H9 (cell line): ENCODE results near the gene HS2ST1. TPM values are rescaled to one million over a fixed set of nuclear protein-coding genes. Genes with fewer than 3 reads are reported as not detected.

Experiments used
- DNase-seq: peaks from one replicate; pipeline ENCODE4 v3.0.0-alpha.2; 2017
- H2AFZ ChIP-seq: one replicate; pipeline ENCODE4 v1.6.1; 2013; ENCODE audit warnings: mild to moderate bottlenecking, low read length, control low read depth, moderate library complexity
- H2AK5ac ChIP-seq: 2 replicates; pipeline ENCODE4 v1.6.1; 2013; ENCODE audit warnings: low read length, control low read depth, mixed read lengths; ENCODE audit not compliant: insufficient read length
- H2BK120ac ChIP-seq: one replicate; pipeline ENCODE4 v1.6.1; 2013; ENCODE audit warnings: low read depth, mild to moderate bottlenecking, low read length, control low read depth, inconsistent platforms; ENCODE audit not compliant: poor library complexity, severe bottlenecking
- H2BK12ac ChIP-seq: 2 replicates; pipeline ENCODE4 v1.6.1; 2013; ENCODE audit warnings: low read length, control low read depth, mixed read lengths, low read depth; ENCODE audit not compliant: insufficient read length
- H2BK15ac ChIP-seq: 2 replicates; pipeline ENCODE4 v1.6.1; 2013; ENCODE audit warnings: low read depth, low read length, control low read depth
- H2BK20ac ChIP-seq: one replicate; pipeline ENCODE4 v1.6.1; 2013; ENCODE audit warnings: low read depth, mild to moderate bottlenecking, low read length, control low read depth, inconsistent platforms; ENCODE audit not compliant: poor library complexity, severe bottlenecking
- H2BK5ac ChIP-seq: 2 replicates; pipeline ENCODE4 v1.6.1; 2013; ENCODE audit warnings: low read length, control low read depth, mixed read lengths; ENCODE audit not compliant: insufficient read length
- H3K14ac ChIP-seq: 2 replicates; pipeline ENCODE4 v1.6.1; 2013; ENCODE audit warnings: low read length, control low read depth; ENCODE audit not compliant: insufficient read depth
- H3K18ac ChIP-seq: 2 replicates; pipeline ENCODE4 v1.6.1; 2013; ENCODE audit warnings: low read depth, mild to moderate bottlenecking, mixed read lengths, low read length, control low read depth; ENCODE audit not compliant: insufficient read length
- H3K23ac ChIP-seq: 2 replicates; pipeline ENCODE4 v1.6.1; 2013; ENCODE audit warnings: low read length, control low read depth, mixed read lengths, low read depth; ENCODE audit not compliant: insufficient read length
- H3K23me2 ChIP-seq: 2 replicates; pipeline ENCODE4 v1.6.1; 2013; ENCODE audit warnings: low read depth, mild to moderate bottlenecking, mixed read lengths, low read length, control low read depth; ENCODE audit not compliant: insufficient read length, poor library complexity, severe bottlenecking
- H3K27ac ChIP-seq: 2 replicates; pipeline ENCODE4 v1.5.1; 2013; ENCODE audit warnings: low read length, control low read depth, mixed read lengths, low read depth; ENCODE audit not compliant: insufficient read length
- H3K27me3 ChIP-seq: 2 replicates; pipeline ENCODE4 v1.6.1; 2013; ENCODE audit warnings: low read length, control low read depth, inconsistent platforms; ENCODE audit not compliant: insufficient read depth
- H3K4ac ChIP-seq: 2 replicates; pipeline ENCODE4 v1.6.1; 2013; ENCODE audit warnings: low read depth, mild to moderate bottlenecking, control low read depth, inconsistent platforms, low read length, moderate library complexity
- H3K4me1 ChIP-seq: 2 replicates; pipeline ENCODE4 v1.6.1; 2013; ENCODE audit warnings: low read length, control low read depth, inconsistent platforms; ENCODE audit not compliant: insufficient read depth
- H3K4me2 ChIP-seq: 2 replicates; pipeline ENCODE4 v1.6.1; 2013; ENCODE audit warnings: low read length, control low read depth, mixed read lengths; ENCODE audit not compliant: insufficient read length, insufficient read depth
- H3K56ac ChIP-seq: 2 replicates; pipeline ENCODE4 v1.6.1; 2013; ENCODE audit warnings: low read depth, mild to moderate bottlenecking, mixed read lengths, low read length, control low read depth; ENCODE audit not compliant: insufficient read length
- H3K79me1 ChIP-seq: 2 replicates; pipeline ENCODE4 v1.6.1; 2013; ENCODE audit warnings: low read depth, mild to moderate bottlenecking, moderate library complexity, low read length, control low read depth, inconsistent platforms; ENCODE audit not compliant: insufficient read depth, poor library complexity, severe bottlenecking
- H3K79me2 ChIP-seq: 2 replicates; pipeline ENCODE4 v1.6.1; 2013; ENCODE audit warnings: low read length, control low read depth, inconsistent platforms; ENCODE audit not compliant: insufficient read depth
- H3K9ac ChIP-seq: 2 replicates; pipeline ENCODE4 v1.6.1; 2013; ENCODE audit warnings: low read length, control low read depth, mixed read lengths; ENCODE audit not compliant: insufficient read length; ENCODE audit errors: extremely low read depth
- H3K9me3 ChIP-seq: one replicate; pipeline ENCODE4 v1.6.1; 2013; ENCODE audit warnings: low read depth, low read length, inconsistent platforms; ENCODE audit not compliant: control insufficient read depth
- H3T11ph ChIP-seq: one replicate; pipeline ENCODE4 v1.6.1; 2013; ENCODE audit warnings: mild to moderate bottlenecking, low read length, control low read depth, inconsistent platforms
- H4K20me1 ChIP-seq: one replicate; pipeline ENCODE4 v1.6.1; 2013; ENCODE audit not compliant: control insufficient read depth, insufficient read length, insufficient read depth
- H4K5ac ChIP-seq: 2 replicates; pipeline ENCODE4 v1.6.1; 2013; ENCODE audit warnings: low read depth, mild to moderate bottlenecking, mixed read lengths, low read length, control low read depth; ENCODE audit not compliant: insufficient read length
- H4K8ac ChIP-seq: replicated peaks from 2 replicates; pipeline ENCODE4 v1.6.1; 2013; ENCODE audit warnings: low read length, control low read depth, mixed read lengths, low read depth; ENCODE audit not compliant: insufficient read length
- H4K91ac ChIP-seq: 2 replicates; pipeline ENCODE4 v1.6.1; 2013; ENCODE audit warnings: low read depth, mild to moderate bottlenecking, moderate library complexity, mixed read lengths, low read length, control low read depth; ENCODE audit not compliant: insufficient read length
- H3K27ac Mint-ChIP-seq, 3 experiments: 2 replicates in 2 of 3; 3 replicates in 1 of 3; pipeline ENCODE4 v1.8.0; 2020 to 2021; ENCODE audit warnings: mixed read lengths in 3 of 3, mild to moderate bottlenecking in 1 of 3, moderate library complexity in 1 of 3
- H3K27me3 Mint-ChIP-seq: 2 replicates; pipeline ENCODE4 v1.8.0; 2021; ENCODE audit warnings: low read depth, mild to moderate bottlenecking, moderate library complexity, mixed read lengths
- H3K36me3 Mint-ChIP-seq, 3 experiments: 2 replicates in 2 of 3; 3 replicates in 1 of 3; pipeline ENCODE4 v1.8.0; 2020 to 2021; ENCODE audit warnings: low read depth in 3 of 3, mixed read lengths in 3 of 3; ENCODE audit not compliant: insufficient read depth in 1 of 3
- H3K4me1 Mint-ChIP-seq, 2 experiments: 2 replicates each; pipeline ENCODE4 v1.8.0; 2020; ENCODE audit warnings: mixed read lengths in 2 of 2
- H3K4me3 Mint-ChIP-seq, 2 experiments: 2 replicates in 1 of 2; 3 replicates in 1 of 2; pipeline ENCODE4 v1.8.0; 2020 to 2021; ENCODE audit warnings: mild to moderate bottlenecking in 2 of 2, mixed read lengths in 2 of 2, moderate library complexity in 1 of 2
- H3K9me3 Mint-ChIP-seq, 2 experiments: 2 replicates in 1 of 2; 3 replicates in 1 of 2; pipeline ENCODE4 v1.8.0; 2020; ENCODE audit warnings: mild to moderate bottlenecking in 2 of 2, mixed read lengths in 2 of 2, moderate library complexity in 1 of 2
- WGBS: extraction: QIAGEN DNeasy Blood & Tissue Kit; methylation state at CpG from one replicate; pipeline ENCODE4 v1.1.7; 2013; ENCODE audit warnings: missing lambda C conversion rate, low lambda C conversion rate, mixed read lengths; ENCODE audit not compliant: insufficient read length; ENCODE audit errors: extremely low coverage; 5-methylcytosine and 5-hydroxymethylcytosine counted together
- total RNA-seq: library from RNA; stranded (reverse); gene quantifications from 2 replicates; pipeline ENCODE4 v1.2.1, GENCODE V29; 2021
- TF ChIP-seq, protein P1 (sequence below): fragments of 200-600 bp; sonication (generic); conservative IDR thresholded peaks from 3 replicates; pipeline ENCODE4 v1.8.0; 2021; ENCODE audit warnings: antibody characterized with exemption, mild to moderate bottlenecking

Gene HS2ST1
- total RNA-seq, 1 experiment from 2014 or later, result 20.1 TPM

GRCh38 chr1:86971778-86972177 lies 57.3 kb downstream of the HS2ST1 start:
- TF ChIP-seq, protein P1, sequence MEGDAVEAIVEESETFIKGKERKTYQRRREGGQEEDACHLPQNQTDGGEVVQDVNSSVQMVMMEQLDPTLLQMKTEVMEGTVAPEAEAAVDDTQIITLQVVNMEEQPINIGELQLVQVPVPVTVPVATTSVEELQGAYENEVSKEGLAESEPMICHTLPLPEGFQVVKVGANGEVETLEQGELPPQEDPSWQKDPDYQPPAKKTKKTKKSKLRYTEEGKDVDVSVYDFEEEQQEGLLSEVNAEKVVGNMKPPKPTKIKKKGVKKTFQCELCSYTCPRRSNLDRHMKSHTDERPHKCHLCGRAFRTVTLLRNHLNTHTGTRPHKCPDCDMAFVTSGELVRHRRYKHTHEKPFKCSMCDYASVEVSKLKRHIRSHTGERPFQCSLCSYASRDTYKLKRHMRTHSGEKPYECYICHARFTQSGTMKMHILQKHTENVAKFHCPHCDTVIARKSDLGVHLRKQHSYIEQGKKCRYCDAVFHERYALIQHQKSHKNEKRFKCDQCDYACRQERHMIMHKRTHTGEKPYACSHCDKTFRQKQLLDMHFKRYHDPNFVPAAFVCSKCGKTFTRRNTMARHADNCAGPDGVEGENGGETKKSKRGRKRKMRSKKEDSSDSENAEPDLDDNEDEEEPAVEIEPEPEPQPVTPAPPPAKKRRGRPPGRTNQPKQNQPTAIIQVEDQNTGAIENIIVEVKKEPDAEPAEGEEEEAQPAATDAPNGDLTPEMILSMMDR, result no peak
- Mint-ChIP-seq H3K4me3 (no peak overlapping the region), H3K4me1 (peaks cover 11 to 12% of the 10 kb centered on the region in 2 experiments), H3K27me3 (no peaks in the 10 kb centered on the region), H3K36me3 (no peaks in the 10 kb centered on the region; a peak in 1 of 7 replicates), H3K9me3 (no peaks in the 10 kb centered on the region), H3K27ac (no peak overlapping the region)
- Histone ChIP-seq H3K27me3 (no peaks in the 10 kb centered on the region), H4K91ac (no peak overlapping the region), H4K20me1 (no peaks in the 10 kb centered on the region), H2BK15ac (no peak overlapping the region), H3T11ph (no peak overlapping the region), H3K4me2 (no peak overlapping the region), H3K9me3 (no peaks in the 10 kb centered on the region), H3K23me2 (no peaks in the 10 kb centered on the region), H2BK120ac (no peak overlapping the region), H3K79me2 (peaks cover 2% of the 10 kb centered on the region; the same call in 1 of the 2 replicates), H3K56ac (no peak overlapping the region), H3K18ac (no peak overlapping the region), H4K5ac (no peak overlapping the region), H3K23ac (no peak overlapping the region), H3K4me1 (no peaks in the 10 kb centered on the region), H2BK5ac (no peak overlapping the region), H2AFZ (no peak overlapping the region), H2BK20ac (no peak overlapping the region), H3K9ac (no peak overlapping the region), H3K14ac (no peak overlapping the region), H2BK12ac (no peak overlapping the region), H2AK5ac (no peak overlapping the region), H3K27ac (no peak overlapping the region), H3K4ac (no peak overlapping the region), H3K79me1 (no peaks in the 10 kb centered on the region), H4K8ac (no peak overlapping the region)
- no CpG with 5 or more reads among the region's 3 CpGs for WGBS
- no peak for DNase-seq
